Spleen (tissue), 7 donors: ENCODE measurements around the gene MLXIPL.
A peak's percentile ranks its signal among the peaks of the same experiment; 100 is the strongest.

Experiments
- CTCF ChIP-seq, 11 experiments: fragments of 200-600 bp in 7 of 11; fragments of 450-650 bp in 4 of 11; sonication (generic) in 4 of 11; IDR thresholded peaks in 8 of 11; conservative IDR thresholded peaks in 3 of 11; 1 replicate in 7 of 11; 2 replicates in 4 of 11; pipeline versions ENCODE4 v1.4.0 to v1.8.0; 2016 to 2021; ENCODE audit warnings: antibody characterized with exemption in 11 of 11, inconsistent platforms in 4 of 11, mild to moderate bottlenecking in 1 of 11
- POLR2A ChIP-seq, 3 donors: fragments of 450-650 bp; IDR thresholded peaks; one replicate each; pipeline ENCODE4 v1.5.1; 2017; ENCODE audit warnings: antibody characterized with exemption in 3 of 3, mild to moderate bottlenecking in 1 of 3
- donor health status: DM: no; HTN: no; CAD: no; lungs with moderate emphysema.
- donor health status: DM: no; HTN: no; CAD: no.
- donor health status: DM: no; HTN: no; CAD: no.

- TF ChIP-seq CTCF (IDR thresholded peaks at IDR 0.05 in 8 of 11, conservative IDR thresholded peaks at IDR 0.05 in 3 of 11), result peak in 6 of 11 experiments; percentile 14 to 63 (median 36)
- TF ChIP-seq POLR2A (IDR thresholded peaks at IDR 0.05), result peak in 2 of 3 donors; percentile 32 to 87
These were observed 45.8 kb downstream of the MLXIPL start, which contains the start of gene TBL2 for GRCh38 chr7:73578342-73579128.
